Measurements from ENCODE around the gene GLT8D1. TPM values are rescaled to one million over a fixed set of nuclear protein-coding genes. Genes with fewer than 3 reads are reported as not detected.

Gene GLT8D1
- total and polyA plus RNA-seq, 2 of the 4 experiments (the other 2 are of a cell fraction): 87.8 to 124 TPM

DNA sequence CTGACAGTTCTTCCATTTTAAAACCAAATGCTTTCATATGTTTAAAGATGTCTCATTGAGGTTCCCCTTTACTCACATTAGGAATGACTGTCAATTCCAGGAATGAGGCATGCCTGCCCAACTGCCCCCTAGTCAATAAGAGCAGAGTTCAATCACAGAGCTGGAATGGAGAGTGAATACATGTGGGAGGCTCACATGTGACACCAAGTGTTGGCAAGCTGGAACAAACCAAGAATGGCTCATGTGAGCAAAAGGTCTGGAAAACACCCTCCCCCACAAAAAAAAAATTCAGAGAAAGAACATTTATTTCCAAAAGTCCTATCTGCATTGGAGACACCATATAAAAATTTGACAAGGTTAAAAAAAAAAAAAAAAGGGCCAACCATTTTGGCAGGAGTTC, 23.6 kb downstream of the GLT8D1 start:
- peaks cover 11% of the 10 kb centered on the region for H3K4me1 ChIP-seq (ENCODE audit: control insufficient read depth, insufficient read depth, low read length)
- TF ChIP-seq, protein P1, sequence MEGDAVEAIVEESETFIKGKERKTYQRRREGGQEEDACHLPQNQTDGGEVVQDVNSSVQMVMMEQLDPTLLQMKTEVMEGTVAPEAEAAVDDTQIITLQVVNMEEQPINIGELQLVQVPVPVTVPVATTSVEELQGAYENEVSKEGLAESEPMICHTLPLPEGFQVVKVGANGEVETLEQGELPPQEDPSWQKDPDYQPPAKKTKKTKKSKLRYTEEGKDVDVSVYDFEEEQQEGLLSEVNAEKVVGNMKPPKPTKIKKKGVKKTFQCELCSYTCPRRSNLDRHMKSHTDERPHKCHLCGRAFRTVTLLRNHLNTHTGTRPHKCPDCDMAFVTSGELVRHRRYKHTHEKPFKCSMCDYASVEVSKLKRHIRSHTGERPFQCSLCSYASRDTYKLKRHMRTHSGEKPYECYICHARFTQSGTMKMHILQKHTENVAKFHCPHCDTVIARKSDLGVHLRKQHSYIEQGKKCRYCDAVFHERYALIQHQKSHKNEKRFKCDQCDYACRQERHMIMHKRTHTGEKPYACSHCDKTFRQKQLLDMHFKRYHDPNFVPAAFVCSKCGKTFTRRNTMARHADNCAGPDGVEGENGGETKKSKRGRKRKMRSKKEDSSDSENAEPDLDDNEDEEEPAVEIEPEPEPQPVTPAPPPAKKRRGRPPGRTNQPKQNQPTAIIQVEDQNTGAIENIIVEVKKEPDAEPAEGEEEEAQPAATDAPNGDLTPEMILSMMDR (conservative IDR thresholded peaks at IDR 0.05; ENCODE audit: low read depth, low read length): peak; percentile 33; the same call in 1 of the 2 replicates
- TF ChIP-seq NFE2L2 (IDR thresholded peaks at IDR 0.05; ENCODE audit: low read depth, low read length): no peak
- no peak for TF ChIP-seq RFX5 (IDR thresholded peaks at IDR 0.05; ENCODE audit: low read depth, low read length)
- no peak for TF ChIP-seq CHD1 (IDR thresholded peaks at IDR 0.05; ENCODE audit: low read depth, low read length)
- no peak for TF ChIP-seq CEBPB (IDR thresholded peaks at IDR 0.05; ENCODE audit: low read depth, low read length)
- no peak for TF ChIP-seq RCOR1 (IDR thresholded peaks at IDR 0.05; ENCODE audit: insufficient replicate concordance, low read length)
- TF ChIP-seq POLR2A (IDR thresholded peaks at IDR 0.05; ENCODE audit: low read depth, low read length): no peak
- peak; percentile 45 for TF ChIP-seq RAD21 (IDR thresholded peaks at IDR 0.05; ENCODE audit: low read length)
- peak; percentile 35; the same call in 1 of the 2 replicates for TF ChIP-seq SMC3 (IDR thresholded peaks at IDR 0.05; ENCODE audit: low read depth, low read length)
- no peak for TF ChIP-seq ELK1 (IDR thresholded peaks at IDR 0.05; ENCODE audit: borderline replicate concordance, low read depth, low read length)
- no peak for TF ChIP-seq FOS (IDR thresholded peaks at IDR 0.05; ENCODE audit: low read depth, low read length)
- no peak for TF ChIP-seq MAZ (IDR thresholded peaks at IDR 0.05; ENCODE audit: borderline replicate concordance, low read depth, low read length)
- TF ChIP-seq, protein P2, sequence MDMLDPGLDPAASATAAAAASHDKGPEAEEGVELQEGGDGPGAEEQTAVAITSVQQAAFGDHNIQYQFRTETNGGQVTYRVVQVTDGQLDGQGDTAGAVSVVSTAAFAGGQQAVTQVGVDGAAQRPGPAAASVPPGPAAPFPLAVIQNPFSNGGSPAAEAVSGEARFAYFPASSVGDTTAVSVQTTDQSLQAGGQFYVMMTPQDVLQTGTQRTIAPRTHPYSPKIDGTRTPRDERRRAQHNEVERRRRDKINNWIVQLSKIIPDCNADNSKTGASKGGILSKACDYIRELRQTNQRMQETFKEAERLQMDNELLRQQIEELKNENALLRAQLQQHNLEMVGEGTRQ (IDR thresholded peaks at IDR 0.05; ENCODE audit: low read depth, low read length): peak; percentile 81
- peak; percentile 79; the same call in 1 of the 2 replicates for TF ChIP-seq MXI1 (IDR thresholded peaks at IDR 0.05; ENCODE audit: borderline replicate concordance, low read depth, low read length)
- TF ChIP-seq MAFK (IDR thresholded peaks at IDR 0.05; ENCODE audit: low read depth, low read length): no peak
- no peak; the same call in 1 of the 2 replicates for TF ChIP-seq BHLHE40 (IDR thresholded peaks at IDR 0.05; ENCODE audit: low read depth, low read length)
- H4K5ac ChIP-seq (ENCODE audit: low read depth, low read length): no peak overlapping the region
- no peak overlapping the region for H3K18ac ChIP-seq (ENCODE audit: low read depth, low read length)
- in situ Hi-C loops (cut with MboI; ENCODE audit: low sequenced_read_pairs): no loop called here
- peak; percentile 85 for DNase-seq
- H3K4me2 ChIP-seq (ENCODE audit: low read depth, low read length): no peak overlapping the region
- H4K8ac ChIP-seq (ENCODE audit: low read depth in 2 of 2, low read length in 2 of 2): no peak overlapping the region
- no peak overlapping the region for H2BK20ac ChIP-seq (ENCODE audit: low read depth, low read length)
- H2BK120ac ChIP-seq (ENCODE audit: low read depth, low read length): no peak overlapping the region
- dilution Hi-C loops (cut with HindIII; ENCODE audit: low sequenced_read_pairs, unreplicated experiment): no loop called here
- peaks cover 20% of the 10 kb centered on the region; the same call in 1 of the 2 replicates for H4K20me1 ChIP-seq (ENCODE audit: insufficient read depth, low read length)
- BruUV-seq (replicated peaks): no TSS peak
- H3K79me1 ChIP-seq (ENCODE audit: low read depth in 1 of 2, low read length in 2 of 2): peaks cover 25 to 68% of the 10 kb centered on the region in 2 experiments
- no peak overlapping the region for H3K4me3 ChIP-seq (ENCODE audit: insufficient read depth, low read depth, low read length)
- H3K27me3 ChIP-seq (ENCODE audit: control insufficient read depth, insufficient read depth, low read length): no peaks in the 10 kb centered on the region
- H2BK5ac ChIP-seq (ENCODE audit: low read depth, low read length, poor library complexity, severe bottlenecking): peak overlapping the region; percentile 12
- no peak overlapping the region for H3K4ac ChIP-seq (ENCODE audit: low read depth, low read length)
- H3K9ac ChIP-seq (ENCODE audit: low read depth, low read length): no peak overlapping the region
- CTCF ChIA-PET: interaction anchor here (0.5 kb wide), 1 partner anchor 17 kb away, joined by 5 read pairs; no protein-coding TSS in a partner anchor
- no peak overlapping the region for H3K14ac ChIP-seq (replicated peaks; ENCODE audit: low read depth, low read length)
- POLR2A ChIA-PET (ENCODE audit: unreplicated experiment): no interaction called here
- intact Hi-C loops (cut with micrococcal nuclease): loop anchor here (5.0 kb wide), 1 partner anchor 210 kb away; no protein-coding TSS in a partner anchor
- peaks cover 6% of the 10 kb centered on the region; the same call in 1 of the 2 replicates for H3K9me1 ChIP-seq (ENCODE audit: insufficient read depth, low read length)
- H3K27ac ChIP-seq (ENCODE audit: insufficient read depth, low read length): peak overlapping the region; percentile 15; the same call in 1 of the 2 replicates
- H2BK15ac ChIP-seq (ENCODE audit: low read depth, low read length): no peak overlapping the region
- H2AK9ac ChIP-seq (replicated peaks; ENCODE audit: low read depth, low read length, poor library complexity): peak overlapping the region; percentile 88
- H4K91ac ChIP-seq (ENCODE audit: insufficient read depth, low read depth, low read length): no peak overlapping the region
- H2AK5ac ChIP-seq (ENCODE audit: low read depth, low read length): peak overlapping the region; percentile 43; the same call in 1 of the 2 replicates
- ATAC-seq (ENCODE audit: low read depth): peak; percentile 9
- H3K56ac ChIP-seq (ENCODE audit: extremely low read depth, insufficient read depth, low read length): no peak overlapping the region
- peaks cover 17% of the 10 kb centered on the region for H3K36me3 ChIP-seq (ENCODE audit: control insufficient read depth, insufficient read depth, low read length)
- no peaks in the 10 kb centered on the region for H3K9me3 ChIP-seq (ENCODE audit: control insufficient read depth, insufficient read depth, low read length)
- no peak overlapping the region for H3K23ac ChIP-seq (ENCODE audit: low read depth, low read length)
- no peak overlapping the region for H2AFZ ChIP-seq (replicated peaks; ENCODE audit: low read length, poor library complexity)

All from IMR-90 (cell line).